Liver (tissue), 9 donors: Measurements from ENCODE around the gene ANO5. TPM values are rescaled to one million over a fixed set of nuclear protein-coding genes. Genes with fewer than 3 reads are reported as not detected.

Experiments used
- DNase-seq: peaks from one replicate; pipeline ENCODE4 v3.0.0-alpha.2; 2017; ENCODE audit warnings: low spot score
- H3K27ac ChIP-seq, 2 donors: one replicate each; pipeline ENCODE4 v1.7.0; 2013; ENCODE audit warnings: inconsistent platforms in 2 of 2, low read length in 2 of 2, control low read depth in 1 of 2, low read depth in 1 of 2, mild to moderate bottlenecking in 1 of 2
- H3K27me3 ChIP-seq, 4 donors: one replicate each; pipeline versions ENCODE4 v1.6.1 to v1.7.0; 2013; ENCODE audit warnings: low read length in 3 of 4, inconsistent platforms in 1 of 4, mild to moderate bottlenecking in 1 of 4, moderate library complexity in 1 of 4; ENCODE audit not compliant: control insufficient read depth in 4 of 4, insufficient read depth in 4 of 4
- H3K36me3 ChIP-seq, 4 donors: one replicate each; pipeline versions ENCODE4 v1.6.1 to v1.7.0; 2013; ENCODE audit warnings: low read length in 3 of 4, mild to moderate bottlenecking in 3 of 4, low read depth in 1 of 4, moderate library complexity in 1 of 4; ENCODE audit not compliant: control insufficient read depth in 4 of 4, insufficient read depth in 3 of 4
- H3K4me1 ChIP-seq, 4 donors: one replicate each; pipeline versions ENCODE4 v1.6.1 to v1.7.0; 2013; ENCODE audit warnings: low read length in 3 of 4, mild to moderate bottlenecking in 3 of 4, moderate library complexity in 1 of 4; ENCODE audit not compliant: control insufficient read depth in 4 of 4, insufficient read depth in 4 of 4
- H3K4me3 ChIP-seq, 3 donors: one replicate each; pipeline versions ENCODE4 v1.6.1 to v1.7.0; 2013; ENCODE audit warnings: low read length in 3 of 3, control low read depth in 1 of 3, low read depth in 1 of 3, mild to moderate bottlenecking in 1 of 3
- H3K9ac ChIP-seq, 2 donors: one replicate each; pipeline ENCODE4 v1.7.0; 2013; ENCODE audit warnings: low read length in 2 of 2, mild to moderate bottlenecking in 2 of 2, moderate library complexity in 2 of 2, control low read depth in 1 of 2, low read depth in 1 of 2
- H3K9me3 ChIP-seq, 4 donors: one replicate each; pipeline versions ENCODE4 v1.6.1 to v1.7.0; 2013; ENCODE audit warnings: low read length in 3 of 4; ENCODE audit not compliant: control insufficient read depth in 4 of 4
- EGR1 ChIP-seq, 2 donors: IDR thresholded peaks; 2 replicates each; pipeline ENCODE4 v1.6.1; 2016 to 2018; ENCODE audit warnings: antibody characterized with exemption in 2 of 2, low read depth in 2 of 2
- FOXA1 ChIP-seq: IDR thresholded peaks from 2 replicates; pipeline ENCODE4 v1.6.1; 2016; ENCODE audit warnings: antibody characterized with exemption
- FOXA2 ChIP-seq: IDR thresholded peaks from 2 replicates; pipeline ENCODE4 v1.6.1; 2016; ENCODE audit warnings: antibody characterized with exemption
- GABPA ChIP-seq, 2 donors: IDR thresholded peaks in 1 of 2; conservative IDR thresholded peaks in 1 of 2; 2 replicates each; pipeline ENCODE4 v1.6.1; 2016; ENCODE audit warnings: antibody characterized with exemption in 2 of 2, mild to moderate bottlenecking in 1 of 2, moderate library complexity in 1 of 2
- HNF4A ChIP-seq, 2 donors: conservative IDR thresholded peaks; 2 replicates each; pipeline ENCODE4 v1.6.1; 2016; ENCODE audit warnings: antibody characterized with exemption in 2 of 2, mild to moderate bottlenecking in 2 of 2
- HNF4G ChIP-seq: IDR thresholded peaks from 2 replicates; pipeline ENCODE4 v1.6.1; 2016; ENCODE audit warnings: antibody characterized with exemption
- NR2F2 ChIP-seq: IDR thresholded peaks from 2 replicates; pipeline ENCODE4 v1.6.1; 2016; ENCODE audit warnings: antibody characterized with exemption
- RAD21 ChIP-seq, 2 donors: IDR thresholded peaks; 2 replicates each; pipeline ENCODE4 v1.6.1; 2016; ENCODE audit warnings: antibody characterized with exemption in 2 of 2, mild to moderate bottlenecking in 2 of 2
- RXRA ChIP-seq, 2 donors: IDR thresholded peaks; 2 replicates each; pipeline ENCODE4 v1.6.1; 2017 to 2018; ENCODE audit warnings: antibody characterized with exemption in 2 of 2, mild to moderate bottlenecking in 1 of 2
- SP1 ChIP-seq: IDR thresholded peaks from 2 replicates; pipeline ENCODE4 v1.6.1; 2018; ENCODE audit warnings: antibody characterized with exemption, mild to moderate bottlenecking
- TAF1 ChIP-seq: conservative IDR thresholded peaks from 2 replicates; pipeline ENCODE4 v1.6.1; 2016; ENCODE audit warnings: antibody characterized with exemption, mild to moderate bottlenecking
- YY1 ChIP-seq: IDR thresholded peaks from 2 replicates; pipeline ENCODE4 v1.6.1; 2016; ENCODE audit warnings: antibody characterized with exemption, mild to moderate bottlenecking
- WGBS: extraction: QIAGEN DNeasy Blood & Tissue Kit; methylation state at CpG from one replicate; pipeline ENCODE4 v1.1.7; 2013; 5-methylcytosine and 5-hydroxymethylcytosine counted together
- polyA plus RNA-seq, 2 donors: library from polyadenylated mRNA; stranded (reverse) in 1 of 2; unstranded in 1 of 2; fragments of 200-250 nt in 1 of 2; fragments of >200 nt in 1 of 2; fragmentation: Nextera tagmentation in 1 of 2; extraction: Ambion mirVana in 1 of 2; gene quantifications; one replicate each; pipeline versions ENCODE4 v1.2.1 to v1.2.3, GENCODE V29; 2013 to 2015
- total RNA-seq, 2 donors: library from RNA; depleted of rRNA; stranded (reverse); fragments of >200 nt; gene quantifications; one replicate each; pipeline ENCODE4 v1.2.3, GENCODE V29; 2014
- TF ChIP-seq, protein P1 (sequence below): fragments of 150-350 bp; IDR thresholded peaks from 2 replicates; pipeline ENCODE4 v1.5.1; 2017; ENCODE audit warnings: improper control_type of control experiment, low read depth, low read length; ENCODE audit not compliant: missing input control
- TF ChIP-seq, protein P2 (sequence below): IDR thresholded peaks from 2 replicates; pipeline ENCODE4 v1.6.1; 2016; ENCODE audit warnings: antibody characterized with exemption
- TF ChIP-seq, protein P3 (sequence below): IDR thresholded peaks from 2 replicates; pipeline ENCODE4 v1.6.1; 2016; ENCODE audit warnings: antibody characterized with exemption, mild to moderate bottlenecking
- donor health status: healthy.
- donor health status: healthy.
- donor health status: healthy.
- donor health status: healthy.
- donor health status: healthy.

The ANO5 gene
- total and polyA plus RNA-seq, 4 donors: 1.0 to 4.5 (median 1.2) TPM

DNA sequence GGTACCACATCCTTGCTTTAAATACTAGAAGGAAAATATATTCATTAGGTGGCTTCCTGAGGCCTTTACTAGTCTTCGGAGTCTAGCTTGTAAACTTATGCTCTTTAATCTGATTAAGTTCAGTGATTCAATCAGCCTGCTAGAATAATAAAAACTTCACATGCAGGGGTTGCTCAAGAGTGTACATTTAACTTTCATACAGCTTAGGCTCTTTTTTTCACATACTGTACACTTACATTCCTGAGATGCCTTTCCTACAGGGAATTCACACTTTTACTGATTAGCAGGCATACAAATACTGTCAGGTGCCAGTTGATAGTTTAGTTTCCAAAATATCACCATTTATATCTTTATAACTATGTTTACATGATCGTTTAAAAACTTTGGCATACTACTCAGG lies 3.2 kb upstream of the ANO5 start:
- no peak overlapping the region for H3K9ac ChIP-seq
- DNase-seq: no peak

DNA sequence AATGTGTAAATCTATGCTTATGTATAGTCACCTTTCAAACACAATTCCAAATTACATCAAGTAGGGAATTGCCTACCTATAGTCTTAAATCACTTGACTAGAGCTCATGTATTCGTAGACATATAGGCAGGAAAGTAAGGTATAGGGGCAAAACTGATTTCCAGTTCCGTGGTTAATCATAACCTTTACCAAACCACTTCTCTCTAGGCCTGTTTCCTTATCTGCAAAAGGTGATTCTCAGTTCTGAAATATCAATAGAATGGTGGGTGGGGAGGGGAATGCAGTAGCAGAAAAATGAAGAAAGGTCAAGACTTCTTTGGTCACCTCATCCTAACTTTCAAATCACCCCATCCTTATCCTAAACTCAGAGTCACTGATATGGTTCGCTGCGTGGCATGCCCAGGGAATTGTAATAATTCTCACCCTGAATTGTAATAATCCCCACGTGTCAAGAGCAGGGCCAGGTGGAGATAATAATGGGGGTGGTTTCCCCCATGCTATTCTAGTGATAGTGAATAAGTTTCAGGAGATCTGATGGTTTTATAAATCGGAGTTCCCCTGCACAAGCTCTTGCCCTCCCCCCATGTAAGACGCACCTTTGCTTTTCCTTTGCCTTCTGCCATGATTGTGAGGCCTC lies 1.9 kb upstream of the ANO5 start:
- Histone ChIP-seq H3K9me3 (no peaks in the 10 kb centered on the region), H3K36me3 (no peaks in the 10 kb centered on the region), H3K27ac (no peak overlapping the region), H3K9ac (no peak overlapping the region), H3K27me3 (no peaks in the 10 kb centered on the region), H3K4me3 (no peak overlapping the region), H3K4me1 (peaks cover 0 to 23% (median 10%) of the 10 kb centered on the region in 4 donors)
- TF ChIP-seq RXRA (IDR thresholded peaks at IDR 0.05) (no peak), EGR1 (IDR thresholded peaks at IDR 0.05; ENCODE audit: low read depth in 2 of 2) (no peak), GABPA (IDR thresholded peaks at IDR 0.05 in 1 of 2, conservative IDR thresholded peaks at IDR 0.05 in 1 of 2) (no peak)
- WGBS: 89% methylated on average over 7 of the region's 7 CpGs
- DNase-seq: no peak

More for the DNA sequence above, 3.2 kb upstream of the ANO5 start:
- no peaks in the 10 kb centered on the region for H3K9me3 ChIP-seq
- H3K27me3 ChIP-seq: no peaks in the 10 kb centered on the region
- no peak overlapping the region for H3K4me3 ChIP-seq
- TF ChIP-seq SP1 (no peak), FOXA2 (no peak), FOXA1 (no peak), HNF4G (no peak), RXRA (IDR thresholded peaks at IDR 0.05) (no peak), YY1 (no peak), NR2F2 (no peak), TAF1 (no peak), GABPA (IDR thresholded peaks at IDR 0.05 in 1 of 2, conservative IDR thresholded peaks at IDR 0.05 in 1 of 2) (no peak), HNF4A (conservative IDR thresholded peaks at IDR 0.05) (no peak), RAD21 (IDR thresholded peaks at IDR 0.05) (no peak)
- TF ChIP-seq, protein P1, sequence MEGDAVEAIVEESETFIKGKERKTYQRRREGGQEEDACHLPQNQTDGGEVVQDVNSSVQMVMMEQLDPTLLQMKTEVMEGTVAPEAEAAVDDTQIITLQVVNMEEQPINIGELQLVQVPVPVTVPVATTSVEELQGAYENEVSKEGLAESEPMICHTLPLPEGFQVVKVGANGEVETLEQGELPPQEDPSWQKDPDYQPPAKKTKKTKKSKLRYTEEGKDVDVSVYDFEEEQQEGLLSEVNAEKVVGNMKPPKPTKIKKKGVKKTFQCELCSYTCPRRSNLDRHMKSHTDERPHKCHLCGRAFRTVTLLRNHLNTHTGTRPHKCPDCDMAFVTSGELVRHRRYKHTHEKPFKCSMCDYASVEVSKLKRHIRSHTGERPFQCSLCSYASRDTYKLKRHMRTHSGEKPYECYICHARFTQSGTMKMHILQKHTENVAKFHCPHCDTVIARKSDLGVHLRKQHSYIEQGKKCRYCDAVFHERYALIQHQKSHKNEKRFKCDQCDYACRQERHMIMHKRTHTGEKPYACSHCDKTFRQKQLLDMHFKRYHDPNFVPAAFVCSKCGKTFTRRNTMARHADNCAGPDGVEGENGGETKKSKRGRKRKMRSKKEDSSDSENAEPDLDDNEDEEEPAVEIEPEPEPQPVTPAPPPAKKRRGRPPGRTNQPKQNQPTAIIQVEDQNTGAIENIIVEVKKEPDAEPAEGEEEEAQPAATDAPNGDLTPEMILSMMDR: no peak
- TF ChIP-seq, protein P2, sequence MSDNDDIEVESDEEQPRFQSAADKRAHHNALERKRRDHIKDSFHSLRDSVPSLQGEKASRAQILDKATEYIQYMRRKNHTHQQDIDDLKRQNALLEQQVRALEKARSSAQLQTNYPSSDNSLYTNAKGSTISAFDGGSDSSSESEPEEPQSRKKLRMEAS: no peak
- TF ChIP-seq, protein P3, sequence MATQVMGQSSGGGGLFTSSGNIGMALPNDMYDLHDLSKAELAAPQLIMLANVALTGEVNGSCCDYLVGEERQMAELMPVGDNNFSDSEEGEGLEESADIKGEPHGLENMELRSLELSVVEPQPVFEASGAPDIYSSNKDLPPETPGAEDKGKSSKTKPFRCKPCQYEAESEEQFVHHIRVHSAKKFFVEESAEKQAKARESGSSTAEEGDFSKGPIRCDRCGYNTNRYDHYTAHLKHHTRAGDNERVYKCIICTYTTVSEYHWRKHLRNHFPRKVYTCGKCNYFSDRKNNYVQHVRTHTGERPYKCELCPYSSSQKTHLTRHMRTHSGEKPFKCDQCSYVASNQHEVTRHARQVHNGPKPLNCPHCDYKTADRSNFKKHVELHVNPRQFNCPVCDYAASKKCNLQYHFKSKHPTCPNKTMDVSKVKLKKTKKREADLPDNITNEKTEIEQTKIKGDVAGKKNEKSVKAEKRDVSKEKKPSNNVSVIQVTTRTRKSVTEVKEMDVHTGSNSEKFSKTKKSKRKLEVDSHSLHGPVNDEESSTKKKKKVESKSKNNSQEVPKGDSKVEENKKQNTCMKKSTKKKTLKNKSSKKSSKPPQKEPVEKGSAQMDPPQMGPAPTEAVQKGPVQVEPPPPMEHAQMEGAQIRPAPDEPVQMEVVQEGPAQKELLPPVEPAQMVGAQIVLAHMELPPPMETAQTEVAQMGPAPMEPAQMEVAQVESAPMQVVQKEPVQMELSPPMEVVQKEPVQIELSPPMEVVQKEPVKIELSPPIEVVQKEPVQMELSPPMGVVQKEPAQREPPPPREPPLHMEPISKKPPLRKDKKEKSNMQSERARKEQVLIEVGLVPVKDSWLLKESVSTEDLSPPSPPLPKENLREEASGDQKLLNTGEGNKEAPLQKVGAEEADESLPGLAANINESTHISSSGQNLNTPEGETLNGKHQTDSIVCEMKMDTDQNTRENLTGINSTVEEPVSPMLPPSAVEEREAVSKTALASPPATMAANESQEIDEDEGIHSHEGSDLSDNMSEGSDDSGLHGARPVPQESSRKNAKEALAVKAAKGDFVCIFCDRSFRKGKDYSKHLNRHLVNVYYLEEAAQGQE: no peak
- H3K4me1 ChIP-seq: peaks cover 0 to 21% (median 10%) of the 10 kb centered on the region in 4 donors
- no peak overlapping the region for H3K27ac ChIP-seq
- WGBS: 61% methylated on average over 2 of the region's 2 CpGs
- H3K36me3 ChIP-seq: no peaks in the 10 kb centered on the region
